ENCODE results near the gene DUOX1.

DUOX1 gene

GRCh38 chr15:45169608-45170480 is 40.0 kb downstream of the DUOX1 start:
- no peak for DNase-seq

GRCh38 chr15:45171912-45172311 is 42.1 kb downstream of the DUOX1 start:
- no peak for DNase-seq

GRCh38 chr15:45174069-45174468 is 44.3 kb downstream of the DUOX1 start:
- DNase-seq = no peak

GRCh38 chr15:45174577-45174976 is 44.8 kb downstream of the DUOX1 start:
- no peak for DNase-seq

GRCh38 chr15:45177285-45177684 is 47.5 kb downstream of the DUOX1 start:
- no peak for DNase-seq

GRCh38 chr15:45179221-45179985 is 49.6 kb downstream of the DUOX1 start:
- DNase-seq = no peak

GRCh38 chr15:45180201-45180600 is 50.4 kb downstream of the DUOX1 start:
- DNase-seq = no peak

- DNase-seq = no peak
Observed at GRCh38 chr15:45180648-45181436, 51.0 kb downstream of the DUOX1 start.

- no peak for DNase-seq
Observed at GRCh38 chr15:45181491-45182285, 51.9 kb downstream of the DUOX1 start.

GRCh38 chr15:45182996-45183395 is 53.2 kb downstream of the DUOX1 start:
- DNase-seq = no peak

GRCh38 chr15:45183511-45183910 is 53.7 kb downstream of the DUOX1 start:
- no peak for DNase-seq

GRCh38 chr15:45184562-45185041 is 54.8 kb downstream of the DUOX1 start:
- DNase-seq = no peak

GRCh38 chr15:45185069-45185779 is 55.4 kb downstream of the DUOX1 start:
- DNase-seq = no peak

- no peak for DNase-seq
Observed at GRCh38 chr15:45185903-45186770, 56.3 kb downstream of the DUOX1 start.

- no peak for DNase-seq
Observed at GRCh38 chr15:45186771-45187577, 57.2 kb downstream of the DUOX1 start.

GRCh38 chr15:45187578-45187893 is 57.7 kb downstream of the DUOX1 start:
- no peak for DNase-seq

- DNase-seq = peak; percentile 88
Observed at GRCh38 chr15:45187894-45188830, 58.4 kb downstream of the DUOX1 start, which contains the start of gene SHF. TSS of gene SHF (minus strand) at chr15:45187966. CDS start at chr15:45187951, 15 bp downstream.

- no peak for DNase-seq
Observed at GRCh38 chr15:45197512-45197911, 67.7 kb downstream of the DUOX1 start.
